Activated CD8-positive, alpha-beta T cell treated with anti-CD3 and anti-CD28 coated beads for 36 hours (primary cell): Measurements from ENCODE around the gene DHRS3. TPM values are rescaled to one million over a fixed set of nuclear protein-coding genes. Genes with fewer than 3 reads are reported as not detected.
A peak's percentile ranks its signal among the peaks of the same experiment; 100 is the strongest.

Experiments
- ATAC-seq: fragments of 200-7000 bp; cut with Tn5 transposase; one replicate; pipeline ENCODE4 v1.10.0; 2021; ENCODE audit warnings: mild to moderate bottlenecking, moderate library complexity
- CTCF ChIA-PET: fragments of 350-600 bp; sonication (Branson Sonifier 250); formaldehyde crosslinking; loops from one replicate; lab custom pipeline; 2021; ENCODE audit warnings: antibody characterized with exemption; lab: Charles Lee
- POLR2A ChIA-PET: fragments of 350-600 bp; sonication (Branson Sonifier 250); formaldehyde crosslinking; loops from one replicate; lab custom pipeline; 2021; ENCODE audit warnings: antibody characterized with exemption; lab: Charles Lee
- DNase-seq: peaks from one replicate; pipeline ENCODE4 v3.0.0-alpha.2; 2020
- H3K27ac Mint-ChIP-seq: one replicate; pipeline ENCODE4 v1.8.0; 2021; ENCODE audit warnings: mild to moderate bottlenecking, mixed read lengths
- H3K27me3 Mint-ChIP-seq: one replicate; pipeline ENCODE4 v1.8.0; 2021; ENCODE audit warnings: mixed read lengths
- H3K36me3 Mint-ChIP-seq: one replicate; pipeline ENCODE4 v1.8.0; 2021; ENCODE audit warnings: low read depth, mixed read lengths
- H3K4me1 Mint-ChIP-seq: one replicate; pipeline ENCODE4 v1.8.0; 2021; ENCODE audit warnings: low read depth, mixed read lengths
- H3K4me3 Mint-ChIP-seq: one replicate; pipeline ENCODE4 v1.8.0; 2021; ENCODE audit warnings: mild to moderate bottlenecking, moderate library complexity, mixed read lengths
- H3K9me3 Mint-ChIP-seq: one replicate; pipeline ENCODE4 v1.8.0; 2021; ENCODE audit warnings: mixed read lengths
- CTCF ChIP-seq: fragments of 200-600 bp; IDR thresholded peaks from one replicate; pipeline ENCODE4 v1.8.0; 2022; ENCODE audit warnings: antibody characterized with exemption, mild to moderate bottlenecking
- intact Hi-C: fragments of 100-400 bp; cut with micrococcal nuclease; formaldehyde crosslinking; loops from one replicate; pipeline ENCODE4 v1.10.0; 2022
- total RNA-seq, 2 experiments: library from RNA; stranded (reverse); gene quantifications; one replicate each; pipeline ENCODE4 v1.2.3, GENCODE V29; 2021

The DHRS3 gene
- total RNA-seq, 2 experiments from 2014 or later, result 129 to 135 TPM

- no peak overlapping the region for H3K4me3 Mint-ChIP-seq
- POLR2A ChIA-PET, result no interaction called here
- intact Hi-C loops, result no loop called here
- no peak overlapping the region for H3K27ac Mint-ChIP-seq
- peaks cover 3% of the 10 kb centered on the region for H3K9me3 Mint-ChIP-seq
- peaks cover 8% of the 10 kb centered on the region for H3K4me1 Mint-ChIP-seq
- CTCF ChIA-PET, result no interaction called here
- no peak for ATAC-seq
- no peak for DNase-seq
- H3K27me3 Mint-ChIP-seq, result no peaks in the 10 kb centered on the region
- no peaks in the 10 kb centered on the region for H3K36me3 Mint-ChIP-seq
- no peak for TF ChIP-seq CTCF
Observed at GRCh38 chr1:12552111-12552888, 65.7 kb downstream of the DHRS3 start.

GRCh38 chr1:12551584-12551983 is 66.4 kb downstream of the DHRS3 start:
- H3K9me3 Mint-ChIP-seq, result peaks cover 3% of the 10 kb centered on the region
- POLR2A ChIA-PET, result no interaction called here
- no peak for TF ChIP-seq CTCF
- CTCF ChIA-PET, result no interaction called here
- ATAC-seq, result no peak
- no peaks in the 10 kb centered on the region for H3K36me3 Mint-ChIP-seq
- no peaks in the 10 kb centered on the region for H3K27me3 Mint-ChIP-seq
- H3K27ac Mint-ChIP-seq, result no peak overlapping the region
- H3K4me1 Mint-ChIP-seq, result peaks cover 8% of the 10 kb centered on the region
- intact Hi-C loops, result no loop called here
- DNase-seq, result no peak
- no peak overlapping the region for H3K4me3 Mint-ChIP-seq

GRCh38 chr1:12549460-12550349 is 68.3 kb downstream of the DHRS3 start:
- Mint-ChIP-seq H3K9me3 (peaks cover 3% of the 10 kb centered on the region), H3K36me3 (no peaks in the 10 kb centered on the region), H3K27me3 (peaks cover 1% of the 10 kb centered on the region), H3K27ac (peak overlapping the region; percentile 48), H3K4me3 (no peak overlapping the region), H3K4me1 (peaks cover 12% of the 10 kb centered on the region)
- intact Hi-C loops, result no loop called here
- ATAC-seq (peak; percentile 31), DNase-seq (peak; percentile 53)
- no peak for TF ChIP-seq CTCF
- CTCF ChIA-PET, result no interaction called here
- POLR2A ChIA-PET, result no interaction called here

GRCh38 chr1:12548973-12549459 is 69.0 kb downstream of the DHRS3 start:
- Mint-ChIP-seq H3K27ac (no peak overlapping the region), H3K4me3 (no peak overlapping the region), H3K36me3 (no peaks in the 10 kb centered on the region), H3K4me1 (peaks cover 16% of the 10 kb centered on the region), H3K27me3 (peaks cover 1% of the 10 kb centered on the region), H3K9me3 (peaks cover 2% of the 10 kb centered on the region)
- ChIA-PET CTCF (no interaction called here), POLR2A (no interaction called here)
- DNase-seq (no peak), ATAC-seq (no peak)
- no peak for TF ChIP-seq CTCF
- intact Hi-C loops, result no loop called here
